Memory B cell (primary cell): ENCODE measurements around the gene DIP2C.
"Not testable (repeated sequence)": the region's sequence is repeated elsewhere in the genome, so short reads cannot be mapped to it uniquely, and the experiment has no call there.

Source experiments
- ATAC-seq: fragments of 150-1000 bp; cut with Tn5 transposase; 2 replicates; pipeline ENCODE4 v1.10.0; 2021; ENCODE audit warnings: low read depth, mild to moderate bottlenecking, moderate library complexity
- DNase-seq, 2 donors: peaks; one replicate each; pipeline ENCODE4 v3.0.0; 2022; ENCODE audit warnings: low spot score in 2 of 2
- H3K27ac Mint-ChIP-seq: one replicate; pipeline ENCODE4 v1.8.0; 2022; ENCODE audit warnings: mild to moderate bottlenecking, moderate library complexity, mixed read lengths
- H3K27me3 Mint-ChIP-seq: one replicate; pipeline ENCODE4 v1.8.0; 2022; ENCODE audit warnings: mixed read lengths
- H3K36me3 Mint-ChIP-seq: one replicate; pipeline ENCODE4 v1.8.0; 2022; ENCODE audit warnings: mild to moderate bottlenecking, mixed read lengths
- H3K4me1 Mint-ChIP-seq: one replicate; pipeline ENCODE4 v1.8.0; 2022; ENCODE audit warnings: mixed read lengths
- H3K4me3 Mint-ChIP-seq: one replicate; pipeline ENCODE4 v1.8.0; 2022; ENCODE audit warnings: mild to moderate bottlenecking, moderate library complexity, mixed read lengths
- H3K9me3 Mint-ChIP-seq: one replicate; pipeline ENCODE4 v1.8.0; 2022; ENCODE audit warnings: mixed read lengths

DIP2C gene

GRCh38 chr10:599767-600166 lies 89.7 kb downstream of the DIP2C start:
- H3K36me3 Mint-ChIP-seq = no peaks in the 10 kb centered on the region
- H3K27me3 Mint-ChIP-seq = peaks cover 5% of the 10 kb centered on the region
- ATAC-seq (no peak), DNase-seq (no peak)
- no peak overlapping the region for H3K4me3 Mint-ChIP-seq
- H3K4me1 Mint-ChIP-seq = no peaks in the 10 kb centered on the region
- no peak overlapping the region for H3K27ac Mint-ChIP-seq
- H3K9me3 Mint-ChIP-seq = no peaks in the 10 kb centered on the region

DNA sequence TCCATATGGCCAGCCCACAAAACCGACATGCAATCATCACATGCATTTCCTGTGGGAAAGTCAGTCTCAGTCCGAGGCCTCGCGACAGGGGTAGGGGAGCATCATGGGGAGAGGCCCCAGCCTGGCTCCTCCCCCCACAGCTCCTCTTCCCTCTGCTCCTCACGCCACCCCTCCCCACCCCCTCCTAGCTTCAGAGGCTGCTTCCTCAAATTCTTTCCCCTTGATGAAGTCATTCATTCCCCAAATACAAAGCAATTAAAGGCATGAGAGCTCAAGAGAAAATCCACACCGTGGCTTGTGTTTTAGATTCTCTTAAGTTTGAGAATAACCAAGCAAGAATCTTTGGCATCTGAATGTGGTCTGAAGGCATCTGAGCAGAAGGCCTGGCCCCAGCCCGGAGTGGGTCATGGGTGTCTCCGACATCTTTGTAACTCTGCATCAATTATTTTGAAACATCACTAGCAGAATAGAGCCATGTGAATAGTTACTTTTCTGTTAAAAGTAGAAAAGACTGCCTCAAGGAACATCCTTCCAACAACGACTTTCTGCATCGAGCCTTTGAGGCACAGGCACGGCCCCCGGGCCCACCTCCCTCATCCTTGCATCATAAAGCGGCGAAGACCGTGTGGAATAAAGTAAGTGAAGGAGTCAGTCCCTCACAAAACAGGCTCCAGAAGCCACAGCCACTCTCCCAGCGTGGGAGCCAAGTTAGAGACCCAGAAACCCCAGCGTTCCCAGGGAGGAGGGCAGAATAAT lies 90.9 kb downstream of the DIP2C start:
- H3K36me3 Mint-ChIP-seq = no peaks in the 10 kb centered on the region
- H3K4me3 Mint-ChIP-seq = no peak overlapping the region
- H3K9me3 Mint-ChIP-seq = no peaks in the 10 kb centered on the region
- no peak overlapping the region for H3K27ac Mint-ChIP-seq
- no peaks in the 10 kb centered on the region for H3K4me1 Mint-ChIP-seq
- DNase-seq (no peak), ATAC-seq (no peak)
- peaks cover 5% of the 10 kb centered on the region for H3K27me3 Mint-ChIP-seq

- ATAC-seq (no peak), DNase-seq (no peak)
- Mint-ChIP-seq H3K27me3 (peaks cover 5% of the 10 kb centered on the region), H3K4me3 (no peak overlapping the region), H3K27ac (no peak overlapping the region), H3K36me3 (no peaks in the 10 kb centered on the region), H3K4me1 (no peaks in the 10 kb centered on the region), H3K9me3 (no peaks in the 10 kb centered on the region)
Measured at GRCh38 chr10:597976-598375, 91.5 kb downstream of the DIP2C start.

- no peaks in the 10 kb centered on the region for H3K4me1 Mint-ChIP-seq
- H3K9me3 Mint-ChIP-seq = no peaks in the 10 kb centered on the region
- no peak overlapping the region for H3K27ac Mint-ChIP-seq
- no peaks in the 10 kb centered on the region for H3K36me3 Mint-ChIP-seq
- no peak for ATAC-seq
- no peak for DNase-seq
- peaks cover 5% of the 10 kb centered on the region for H3K27me3 Mint-ChIP-seq
- no peak overlapping the region for H3K4me3 Mint-ChIP-seq
Measured at GRCh38 chr10:596725-597345, 92.6 kb downstream of the DIP2C start.

GRCh38 chr10:596131-596530 lies 93.3 kb downstream of the DIP2C start:
- not testable (repeated sequence) for DNase-seq, H3K27me3 Mint-ChIP-seq, H3K4me1 Mint-ChIP-seq, H3K36me3 Mint-ChIP-seq, H3K4me3 Mint-ChIP-seq, H3K9me3 Mint-ChIP-seq, ATAC-seq, H3K27ac Mint-ChIP-seq

GRCh38 chr10:595473-595872 lies 94.0 kb downstream of the DIP2C start:
- Mint-ChIP-seq H3K4me1 (no peaks in the 10 kb centered on the region), H3K4me3 (no peak overlapping the region), H3K27ac (no peak overlapping the region), H3K27me3 (peaks cover 13% of the 10 kb centered on the region), H3K36me3 (no peaks in the 10 kb centered on the region), H3K9me3 (no peaks in the 10 kb centered on the region)
- ATAC-seq = no peak
- DNase-seq = no peak

DNA sequence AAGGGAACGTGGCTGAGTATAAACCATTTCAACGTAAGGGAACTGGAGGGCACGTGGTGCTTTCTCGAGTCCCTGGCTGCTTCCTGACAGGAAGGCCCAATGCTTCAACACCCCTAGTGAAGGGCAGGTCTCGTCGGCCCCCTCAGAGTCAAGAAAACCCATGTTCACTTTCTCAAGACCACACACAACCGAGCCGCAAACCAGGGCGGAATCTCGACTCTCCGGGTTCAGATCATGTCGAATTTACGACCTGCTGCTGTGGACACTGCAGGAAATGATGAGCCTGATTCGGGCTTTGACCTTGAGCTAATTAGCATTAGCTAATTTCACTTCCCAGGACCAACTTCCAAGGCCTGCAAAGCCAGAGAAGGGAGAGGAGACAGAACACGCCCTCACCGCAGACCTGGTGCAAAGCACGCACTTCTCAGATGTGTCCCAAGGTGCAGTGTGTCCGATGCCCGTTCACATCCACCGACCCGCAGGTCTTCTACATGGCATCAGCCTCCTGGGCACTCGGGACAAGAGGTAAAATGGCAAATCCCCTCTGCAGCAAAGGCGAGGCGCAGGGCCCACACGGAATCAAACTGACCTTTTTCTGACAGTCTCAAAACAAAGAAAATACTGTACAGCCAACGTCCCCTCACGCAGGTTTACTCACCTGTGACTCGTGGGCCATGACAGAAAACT lies 94.7 kb downstream of the DIP2C start:
- DNase-seq (no peak), ATAC-seq (no peak)
- no peaks in the 10 kb centered on the region for H3K9me3 Mint-ChIP-seq
- no peaks in the 10 kb centered on the region for H3K4me1 Mint-ChIP-seq
- H3K4me3 Mint-ChIP-seq = no peak overlapping the region
- no peak overlapping the region for H3K27ac Mint-ChIP-seq
- peaks cover 15% of the 10 kb centered on the region for H3K27me3 Mint-ChIP-seq
- H3K36me3 Mint-ChIP-seq = no peaks in the 10 kb centered on the region

GRCh38 chr10:593901-594457 lies 95.5 kb downstream of the DIP2C start:
- no peak overlapping the region for H3K4me3 Mint-ChIP-seq
- no peak for DNase-seq
- no peak overlapping the region for H3K27ac Mint-ChIP-seq
- H3K9me3 Mint-ChIP-seq = no peaks in the 10 kb centered on the region
- peaks cover 20% of the 10 kb centered on the region for H3K27me3 Mint-ChIP-seq
- ATAC-seq = no peak
- H3K4me1 Mint-ChIP-seq = no peaks in the 10 kb centered on the region
- no peaks in the 10 kb centered on the region for H3K36me3 Mint-ChIP-seq

DNA sequence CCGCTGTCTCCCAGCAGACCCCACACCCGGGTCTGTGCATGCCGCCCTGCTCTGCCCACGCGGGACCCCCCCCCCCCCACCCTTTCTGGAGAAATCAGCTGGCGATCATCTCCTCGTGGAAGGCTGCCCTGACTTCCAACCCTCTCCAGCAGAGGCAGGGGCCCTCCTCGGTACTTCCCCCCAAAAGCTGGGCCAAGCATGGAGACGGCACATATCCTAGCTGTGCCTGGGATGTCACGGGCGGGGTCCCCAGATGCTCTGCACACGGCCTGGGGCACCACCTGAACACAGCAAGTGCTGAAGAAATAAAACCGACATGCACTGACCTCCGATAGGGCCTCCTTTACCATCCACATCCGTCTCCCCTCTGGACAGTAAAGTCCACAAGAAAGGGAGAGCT lies 96.0 kb downstream of the DIP2C start:
- ATAC-seq (no peak), DNase-seq (no peak)
- Mint-ChIP-seq H3K27ac (no peak overlapping the region), H3K4me3 (no peak overlapping the region), H3K36me3 (no peaks in the 10 kb centered on the region), H3K27me3 (peaks cover 20% of the 10 kb centered on the region), H3K4me1 (no peaks in the 10 kb centered on the region), H3K9me3 (no peaks in the 10 kb centered on the region)

DNA sequence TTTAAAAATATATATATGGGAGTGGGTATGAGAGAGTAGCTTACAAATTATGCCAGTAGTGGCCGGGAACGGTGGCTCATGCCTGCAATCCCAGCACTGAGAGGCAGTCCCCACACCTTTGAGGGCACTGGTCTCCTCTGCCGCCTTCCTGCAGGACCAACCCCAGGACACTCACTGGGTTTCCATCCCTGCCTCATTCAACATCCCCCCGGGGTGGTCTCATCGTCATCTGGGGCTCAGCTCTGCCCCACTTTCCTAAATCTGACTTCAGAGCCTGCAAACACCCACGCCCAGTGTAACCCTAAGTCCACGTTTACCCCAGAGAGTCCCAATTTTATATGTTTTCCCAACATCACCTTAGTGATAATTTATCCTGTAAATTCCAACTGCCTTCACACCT lies 96.5 kb downstream of the DIP2C start:
- H3K27ac Mint-ChIP-seq = no peak overlapping the region
- no peak for ATAC-seq
- peaks cover 22% of the 10 kb centered on the region for H3K27me3 Mint-ChIP-seq
- no peak for DNase-seq
- H3K9me3 Mint-ChIP-seq = no peaks in the 10 kb centered on the region
- no peaks in the 10 kb centered on the region for H3K36me3 Mint-ChIP-seq
- H3K4me1 Mint-ChIP-seq = no peaks in the 10 kb centered on the region
- no peak overlapping the region for H3K4me3 Mint-ChIP-seq

DNA sequence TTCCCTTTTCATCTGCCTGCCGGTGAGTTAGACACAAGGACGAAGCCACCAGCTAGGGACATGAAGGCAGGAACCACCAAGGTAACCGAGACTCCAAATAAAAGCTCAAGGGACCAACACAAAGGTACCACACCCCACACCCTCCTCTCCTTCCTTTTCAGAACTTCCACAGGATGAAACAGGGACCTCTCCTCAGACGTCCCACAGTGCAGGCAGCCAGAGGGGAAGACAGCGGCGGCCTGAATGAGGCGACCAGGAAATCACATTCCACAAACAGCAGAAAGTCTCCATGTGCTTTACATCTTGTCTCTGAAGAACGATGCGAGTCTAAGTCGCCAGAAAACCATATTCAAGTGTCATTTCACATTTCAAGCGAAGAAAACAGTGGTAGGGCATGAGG lies 97.8 kb downstream of the DIP2C start:
- H3K27ac Mint-ChIP-seq = no peak overlapping the region
- H3K9me3 Mint-ChIP-seq = no peaks in the 10 kb centered on the region
- no peaks in the 10 kb centered on the region for H3K4me1 Mint-ChIP-seq
- H3K27me3 Mint-ChIP-seq = peaks cover 21% of the 10 kb centered on the region
- DNase-seq (no peak), ATAC-seq (no peak)
- no peak overlapping the region for H3K4me3 Mint-ChIP-seq
- no peaks in the 10 kb centered on the region for H3K36me3 Mint-ChIP-seq

DNA sequence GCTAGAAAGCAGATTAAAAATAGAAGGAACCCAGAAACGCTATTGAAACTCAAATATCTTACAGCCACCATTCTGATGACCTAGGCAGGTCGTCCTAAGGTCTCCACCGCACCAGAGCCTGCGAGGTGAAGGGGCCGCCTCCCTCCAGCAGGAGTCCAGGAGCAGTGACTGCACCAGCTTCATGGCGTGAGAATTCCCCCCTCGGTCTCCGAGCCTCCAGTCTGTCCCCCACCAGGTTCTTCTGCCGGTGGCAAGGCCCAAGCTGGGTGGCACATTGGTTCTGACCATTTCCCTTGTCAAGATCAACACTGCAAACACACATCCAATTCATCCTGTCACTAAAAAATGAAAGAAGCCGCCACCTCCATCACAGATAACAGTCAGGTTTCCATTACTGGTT lies 98.7 kb downstream of the DIP2C start:
- Mint-ChIP-seq H3K9me3 (no peaks in the 10 kb centered on the region), H3K4me1 (no peaks in the 10 kb centered on the region), H3K4me3 (no peak overlapping the region), H3K27ac (no peak overlapping the region), H3K27me3 (peaks cover 21% of the 10 kb centered on the region), H3K36me3 (no peaks in the 10 kb centered on the region)
- ATAC-seq (no peak), DNase-seq (no peak)

- no peaks in the 10 kb centered on the region for H3K36me3 Mint-ChIP-seq
- no peak for DNase-seq
- H3K9me3 Mint-ChIP-seq = no peaks in the 10 kb centered on the region
- H3K27me3 Mint-ChIP-seq = peaks cover 21% of the 10 kb centered on the region
- H3K4me3 Mint-ChIP-seq = no peak overlapping the region
- no peak overlapping the region for H3K27ac Mint-ChIP-seq
- no peak for ATAC-seq
- H3K4me1 Mint-ChIP-seq = no peaks in the 10 kb centered on the region
Measured at GRCh38 chr10:589961-590680, 99.3 kb downstream of the DIP2C start.
